CD4-positive, alpha-beta T cell (primary cell): ENCODE data around the gene DMRT3. TPM values are rescaled to one million over a fixed set of nuclear protein-coding genes. Genes with fewer than 3 reads are reported as not detected.

Source experiments
- ATAC-seq: fragments of 200-7000 bp; cut with Tn5 transposase; one replicate; pipeline ENCODE4 v1.10.0; 2022; ENCODE audit warnings: mild to moderate bottlenecking; ENCODE audit not compliant: poor library complexity
- CTCF ChIA-PET: fragments of 350-600 bp; sonication (Branson Sonifier 250); formaldehyde crosslinking; loops from one replicate; lab custom pipeline; 2021; ENCODE audit warnings: antibody characterized with exemption, inconsistent platforms; lab: Charles Lee
- POLR2A ChIA-PET: fragments of 350-600 bp; sonication (Branson Sonifier 250); formaldehyde crosslinking; loops from one replicate; lab custom pipeline; 2021; ENCODE audit warnings: antibody characterized with exemption, inconsistent platforms; lab: Charles Lee
- DNase-seq, 14 experiments: peaks; one replicate each; pipeline ENCODE4 v3.0.0-alpha.2; 2013 to 2020; ENCODE audit warnings: mixed read lengths in 2 of 14
- H3K27ac ChIP-seq, 2 donors: one replicate each; pipeline versions ENCODE4 v1.5.1 to v1.7.0; 2013; ENCODE audit warnings: low read length in 2 of 2, low read depth in 1 of 2, mild to moderate bottlenecking in 1 of 2
- H3K27me3 ChIP-seq, 2 experiments: 1 replicate in 1 of 2; 2 replicates in 1 of 2; pipeline versions ENCODE4 v1.6.1 to v1.7.0; 2013; ENCODE audit warnings: low read length in 2 of 2, control low read depth in 1 of 2, mild to moderate bottlenecking in 1 of 2, moderate library complexity in 1 of 2; ENCODE audit not compliant: insufficient read depth in 2 of 2, control insufficient read depth in 1 of 2
- H3K36me3 ChIP-seq: one replicate; pipeline ENCODE4 v1.6.1; 2013; ENCODE audit warnings: low read length, control low read depth; ENCODE audit not compliant: insufficient read depth
- H3K4me1 ChIP-seq: one replicate; pipeline ENCODE4 v1.6.1; 2013; ENCODE audit warnings: low read length, control low read depth; ENCODE audit not compliant: insufficient read depth
- H3K4me3 ChIP-seq: one replicate; pipeline ENCODE4 v1.5.1; 2013; ENCODE audit warnings: mild to moderate bottlenecking, low read length, moderate library complexity
- H3K9me3 ChIP-seq, 2 experiments: 1 replicate in 1 of 2; 2 replicates in 1 of 2; pipeline versions ENCODE4 v1.6.1 to v1.7.0; 2013; ENCODE audit warnings: low read length in 2 of 2, mild to moderate bottlenecking in 2 of 2, control low read depth in 1 of 2, moderate library complexity in 1 of 2; ENCODE audit not compliant: control insufficient read depth in 1 of 2, insufficient read depth in 1 of 2
- H3K27ac Mint-ChIP-seq: one replicate; pipeline ENCODE4 v1.8.0; 2020; ENCODE audit warnings: mixed read lengths
- H3K27me3 Mint-ChIP-seq: one replicate; pipeline ENCODE4 v1.8.0; 2021; ENCODE audit warnings: mixed read lengths
- H3K36me3 Mint-ChIP-seq: one replicate; pipeline ENCODE4 v1.8.0; 2021; ENCODE audit warnings: low read depth, mixed read lengths
- H3K4me1 Mint-ChIP-seq: one replicate; pipeline ENCODE4 v1.8.0; 2021; ENCODE audit warnings: low read depth, mixed read lengths
- H3K4me3 Mint-ChIP-seq: one replicate; pipeline ENCODE4 v1.8.0; 2020; ENCODE audit warnings: mild to moderate bottlenecking, mixed read lengths
- H3K9me3 Mint-ChIP-seq: one replicate; pipeline ENCODE4 v1.8.0; 2020; ENCODE audit warnings: mixed read lengths
- CTCF ChIP-seq: fragments of 200-600 bp; IDR thresholded peaks from one replicate; pipeline ENCODE4 v1.8.0; 2022; ENCODE audit warnings: antibody characterized with exemption, mild to moderate bottlenecking
- intact Hi-C, 2 experiments: fragments of 100-400 bp; cut with DNase I in 1 of 2; cut with micrococcal nuclease in 1 of 2; formaldehyde crosslinking; loops; one replicate each; pipeline versions ENCODE4 v1.15.1 to v1.9.0; 2023 to 2025; cut with DNase I, micrococcal nuclease
- total RNA-seq, 174 experiments: library from RNA in 2 of 174; stranded (reverse) in 2 of 174; gene quantifications; one replicate each; pipeline ENCODE4 v1.2.3 and lab custom pipeline; 2021 to 2026

Gene DMRT3
- total RNA-seq, 2 experiments from 2014 or later, result not detected

DNA sequence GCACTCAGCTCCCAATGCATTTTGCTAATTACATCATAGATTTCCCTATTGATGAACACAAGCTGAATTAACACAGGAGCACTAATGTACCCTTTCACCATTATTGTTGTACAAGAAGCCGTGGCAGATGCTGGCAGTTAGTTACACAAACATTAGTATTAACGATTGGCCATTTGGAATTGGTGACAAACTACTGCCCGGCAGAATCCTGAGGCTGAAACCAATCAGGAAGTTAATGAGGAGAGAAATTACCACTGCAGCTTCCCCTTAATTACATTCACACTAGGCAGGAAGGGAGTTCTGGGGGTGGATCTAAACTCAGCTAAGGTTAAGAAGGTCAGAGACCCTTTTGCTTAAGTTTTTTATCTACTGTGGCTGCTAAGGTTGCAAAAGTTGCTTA lies 9.6 kb upstream of the DMRT3 start:
- Histone ChIP-seq H3K4me3 (no peak overlapping the region), H3K36me3 (no peaks in the 10 kb centered on the region), H3K9me3 (peaks cover 8 to 34% of the 10 kb centered on the region in 2 experiments), H3K4me1 (peaks cover 21% of the 10 kb centered on the region), H3K27me3 (peaks cover 48 to 78% of the 10 kb centered on the region in 2 experiments), H3K27ac (no peak overlapping the region)
- Mint-ChIP-seq H3K9me3 (peaks cover 4% of the 10 kb centered on the region), H3K4me3 (no peak overlapping the region), H3K4me1 (peaks cover 16% of the 10 kb centered on the region), H3K27me3 (peaks cover 83% of the 10 kb centered on the region), H3K36me3 (no peaks in the 10 kb centered on the region), H3K27ac (no peak overlapping the region)
- no peak for DNase-seq
- POLR2A ChIA-PET, result no interaction called here
- ATAC-seq, result no peak
- TF ChIP-seq CTCF, result no peak
- CTCF ChIA-PET, result no interaction called here
- intact Hi-C loops, result no loop called here

GRCh38 chr9:967436-967835 lies 9.0 kb upstream of the DMRT3 start:
- Mint-ChIP-seq H3K9me3 (peaks cover 4% of the 10 kb centered on the region), H3K36me3 (no peaks in the 10 kb centered on the region), H3K27me3 (peaks cover 78% of the 10 kb centered on the region), H3K4me1 (peaks cover 16% of the 10 kb centered on the region), H3K27ac (no peak overlapping the region), H3K4me3 (no peak overlapping the region)
- H3K27ac ChIP-seq, result no peak overlapping the region
- DNase-seq (no peak), ATAC-seq (no peak)
- peaks cover 51 to 81% of the 10 kb centered on the region in 2 experiments for H3K27me3 ChIP-seq
- POLR2A ChIA-PET, result no interaction called here
- intact Hi-C loops, result no loop called here
- H3K9me3 ChIP-seq, result peaks cover 8 to 40% of the 10 kb centered on the region in 2 experiments
- no peaks in the 10 kb centered on the region for H3K36me3 ChIP-seq
- CTCF ChIA-PET, result no interaction called here
- TF ChIP-seq CTCF, result no peak
- peaks cover 27% of the 10 kb centered on the region for H3K4me1 ChIP-seq
- no peak overlapping the region for H3K4me3 ChIP-seq

DNA sequence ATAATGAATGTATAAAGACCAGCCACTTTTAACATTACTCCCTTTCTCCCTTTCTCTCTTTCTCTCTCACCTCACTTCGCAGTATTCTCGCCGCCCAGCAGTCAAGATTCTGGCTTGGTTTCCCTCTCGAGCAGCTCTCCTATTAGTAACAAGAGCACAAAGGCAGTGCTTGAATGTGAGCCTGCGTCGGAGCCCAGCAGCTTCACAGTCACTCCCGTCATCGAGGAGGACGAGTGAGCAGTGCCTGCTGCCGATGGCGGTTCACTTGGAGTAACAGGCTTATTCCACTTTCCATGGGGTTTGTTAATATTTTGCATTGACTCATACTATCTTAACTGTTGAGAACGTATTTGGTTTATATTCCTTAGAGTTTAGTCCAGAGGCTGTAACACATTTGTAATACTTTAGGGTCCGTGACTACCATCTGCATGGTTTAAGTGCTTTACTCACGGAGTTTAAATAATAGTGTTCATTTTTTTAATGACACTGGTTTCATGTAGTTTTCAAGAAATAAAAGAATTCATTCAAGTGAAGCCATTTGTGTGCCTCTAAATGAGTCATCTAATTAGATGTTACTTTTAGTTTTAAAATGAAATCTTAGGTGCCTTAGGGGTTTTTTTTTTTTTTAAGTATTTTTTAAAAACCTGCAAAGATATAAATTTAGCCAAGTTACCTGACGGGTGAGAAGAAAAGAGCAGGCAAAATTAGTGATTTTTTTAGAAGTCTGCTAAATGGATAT lies 8.4 kb upstream of the DMRT3 start:
- Mint-ChIP-seq H3K36me3 (no peaks in the 10 kb centered on the region), H3K9me3 (peaks cover 4% of the 10 kb centered on the region), H3K4me1 (peaks cover 17% of the 10 kb centered on the region), H3K27ac (no peak overlapping the region), H3K4me3 (no peak overlapping the region), H3K27me3 (peaks cover 78% of the 10 kb centered on the region)
- no peaks in the 10 kb centered on the region for H3K36me3 ChIP-seq
- H3K9me3 ChIP-seq, result peaks cover 8 to 46% of the 10 kb centered on the region in 2 experiments
- intact Hi-C loops, result no loop called here
- DNase-seq (no peak), ATAC-seq (no peak)
- H3K4me3 ChIP-seq, result no peak overlapping the region
- ChIA-PET CTCF (no interaction called here), POLR2A (no interaction called here)
- peaks cover 56 to 88% of the 10 kb centered on the region in 2 experiments for H3K27me3 ChIP-seq
- TF ChIP-seq CTCF, result no peak
- H3K4me1 ChIP-seq, result peaks cover 33% of the 10 kb centered on the region
- H3K27ac ChIP-seq, result no peak overlapping the region
